Measurements from ENCODE around the gene GRID2. TPM values are rescaled to one million over a fixed set of nuclear protein-coding genes. Genes with fewer than 3 reads are reported as not detected.

GRID2 gene
- polyA plus RNA-seq, 1 experiment, result not detected

GRCh38 chr4:93183576-93183975 is 879.8 kb downstream of the GRID2 start:
- Histone ChIP-seq H3K4me3 (ENCODE audit: low read depth, low read length) (no peak overlapping the region), H3K36me3 (ENCODE audit: control insufficient read depth, insufficient read depth, low read length) (no peaks in the 10 kb centered on the region), H3K27me3 (ENCODE audit: control insufficient read depth, insufficient read depth, low read length) (no peaks in the 10 kb centered on the region)
- ChIA-PET POLR2A (no interaction called here), CTCF (no interaction called here)
- DNase-seq (ENCODE audit: low read depth), result no peak
- TF ChIP-seq CTCF (IDR thresholded peaks at IDR 0.05; ENCODE audit: insufficient read depth, low read depth, low read length), result no peak

GRCh38 chr4:93184053-93184452 is 880.3 kb downstream of the GRID2 start:
- H3K36me3 ChIP-seq (ENCODE audit: control insufficient read depth, insufficient read depth, low read length), result no peaks in the 10 kb centered on the region
- no peaks in the 10 kb centered on the region for H3K27me3 ChIP-seq (ENCODE audit: control insufficient read depth, insufficient read depth, low read length)
- CTCF ChIA-PET, result no interaction called here
- no peak for DNase-seq (ENCODE audit: low read depth)
- no peak overlapping the region for H3K4me3 ChIP-seq (ENCODE audit: low read depth, low read length)
- TF ChIP-seq CTCF (IDR thresholded peaks at IDR 0.05; ENCODE audit: insufficient read depth, low read depth, low read length), result no peak
- POLR2A ChIA-PET, result no interaction called here

- no peak for DNase-seq (ENCODE audit: low read depth)
- ChIA-PET CTCF (no interaction called here), POLR2A (no interaction called here)
- TF ChIP-seq CTCF (IDR thresholded peaks at IDR 0.05; ENCODE audit: insufficient read depth, low read depth, low read length), result no peak
- H3K4me3 ChIP-seq (ENCODE audit: low read depth, low read length), result no peak overlapping the region
- no peaks in the 10 kb centered on the region for H3K27me3 ChIP-seq (ENCODE audit: control insufficient read depth, insufficient read depth, low read length)
- no peaks in the 10 kb centered on the region for H3K36me3 ChIP-seq (ENCODE audit: control insufficient read depth, insufficient read depth, low read length)
Observed at GRCh38 chr4:93186846-93187245, 883.1 kb downstream of the GRID2 start.

GRCh38 chr4:93187466-93187865 is 883.7 kb downstream of the GRID2 start:
- POLR2A ChIA-PET, result no interaction called here
- TF ChIP-seq CTCF (IDR thresholded peaks at IDR 0.05; ENCODE audit: insufficient read depth, low read depth, low read length), result no peak
- no peak for DNase-seq (ENCODE audit: low read depth)
- CTCF ChIA-PET, result no interaction called here
- no peaks in the 10 kb centered on the region for H3K36me3 ChIP-seq (ENCODE audit: control insufficient read depth, insufficient read depth, low read length)
- no peaks in the 10 kb centered on the region for H3K27me3 ChIP-seq (ENCODE audit: control insufficient read depth, insufficient read depth, low read length)
- no peak overlapping the region for H3K4me3 ChIP-seq (ENCODE audit: low read depth, low read length)

- DNase-seq (ENCODE audit: low read depth), result no peak
- Histone ChIP-seq H3K36me3 (ENCODE audit: control insufficient read depth, insufficient read depth, low read length) (no peaks in the 10 kb centered on the region), H3K27me3 (ENCODE audit: control insufficient read depth, insufficient read depth, low read length) (no peaks in the 10 kb centered on the region), H3K4me3 (ENCODE audit: low read depth, low read length) (no peak overlapping the region)
- CTCF ChIA-PET, result no interaction called here
- POLR2A ChIA-PET, result no interaction called here
- no peak for TF ChIP-seq CTCF (IDR thresholded peaks at IDR 0.05; ENCODE audit: insufficient read depth, low read depth, low read length)
Observed at GRCh38 chr4:93187892-93188291, 884.1 kb downstream of the GRID2 start.

All from BJ (cell line).